ENCODE measurements around the gene LHFPL6. TPM values are rescaled to one million over a fixed set of nuclear protein-coding genes. Genes with fewer than 3 reads are reported as not detected.

Gene LHFPL6
- total RNA-seq, 4 donors from 2014 or later = 1.8 to 14.2 (median 9.0) TPM

GRCh38 chr13:39498471-39499114, 104.4 kb downstream of the LHFPL6 start:
- DNase-seq = no peak
- Histone ChIP-seq H3K27me3 (no peaks in the 10 kb centered on the region), H3K9me3 (no peaks in the 10 kb centered on the region), H3K4me3 (no peak overlapping the region), H3K36me3 (no peaks in the 10 kb centered on the region), H3K4me1 (no peaks in the 10 kb centered on the region), H3K27ac (no peak overlapping the region)
- TF ChIP-seq POLR2A (IDR thresholded peaks at IDR 0.05) (no peak), CTCF (IDR thresholded peaks at IDR 0.05) (no peak)

GRCh38 chr13:39496506-39496905, 106.5 kb downstream of the LHFPL6 start:
- Histone ChIP-seq H3K27me3 (no peaks in the 10 kb centered on the region), H3K4me1 (no peaks in the 10 kb centered on the region), H3K9me3 (no peaks in the 10 kb centered on the region), H3K36me3 (no peaks in the 10 kb centered on the region), H3K4me3 (no peak overlapping the region), H3K27ac (no peak overlapping the region)
- no peak for TF ChIP-seq POLR2A (IDR thresholded peaks at IDR 0.05)
- TF ChIP-seq CTCF (IDR thresholded peaks at IDR 0.05) = no peak
- DNase-seq = no peak

GRCh38 chr13:39494633-39495032, 108.4 kb downstream of the LHFPL6 start:
- DNase-seq = no peak
- Histone ChIP-seq H3K27ac (no peak overlapping the region), H3K4me3 (no peak overlapping the region), H3K4me1 (no peaks in the 10 kb centered on the region), H3K9me3 (no peaks in the 10 kb centered on the region), H3K27me3 (no peaks in the 10 kb centered on the region), H3K36me3 (no peaks in the 10 kb centered on the region)
- TF ChIP-seq POLR2A (IDR thresholded peaks at IDR 0.05) = no peak
- TF ChIP-seq CTCF (IDR thresholded peaks at IDR 0.05) = no peak

- H3K4me1 ChIP-seq = no peaks in the 10 kb centered on the region
- H3K36me3 ChIP-seq = no peaks in the 10 kb centered on the region
- no peak overlapping the region for H3K27ac ChIP-seq
- no peaks in the 10 kb centered on the region for H3K27me3 ChIP-seq
- no peak for TF ChIP-seq POLR2A (IDR thresholded peaks at IDR 0.05)
- no peak for TF ChIP-seq CTCF (IDR thresholded peaks at IDR 0.05)
- H3K9me3 ChIP-seq = no peaks in the 10 kb centered on the region
- H3K4me3 ChIP-seq = no peak overlapping the region
- DNase-seq = no peak
Observed at GRCh38 chr13:39494006-39494405, 109.0 kb downstream of the LHFPL6 start.

DNA sequence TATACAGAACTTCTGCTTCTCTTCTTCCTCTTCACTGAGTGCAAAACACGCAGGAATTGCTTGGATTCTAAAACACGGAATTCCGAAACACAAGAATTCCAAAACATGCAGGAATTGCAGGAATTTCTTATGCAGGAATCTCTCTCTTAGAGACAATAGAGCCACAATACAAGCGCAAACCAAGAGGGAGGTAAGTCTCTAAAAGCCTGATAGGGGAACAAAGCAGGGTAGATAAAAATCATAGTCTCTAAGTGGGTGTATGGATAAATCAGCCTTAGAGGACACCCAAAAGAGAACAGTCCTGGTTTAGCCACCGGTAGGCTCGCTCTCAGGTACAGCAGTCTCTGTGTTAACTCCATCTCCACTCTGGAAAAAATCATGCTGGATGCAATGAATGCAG, 112.9 kb downstream of the LHFPL6 start:
- no peaks in the 10 kb centered on the region for H3K27me3 ChIP-seq
- no peak for TF ChIP-seq CTCF (IDR thresholded peaks at IDR 0.05)
- TF ChIP-seq POLR2A (IDR thresholded peaks at IDR 0.05) = no peak
- H3K27ac ChIP-seq = no peak overlapping the region
- H3K4me1 ChIP-seq = no peaks in the 10 kb centered on the region
- H3K9me3 ChIP-seq = no peaks in the 10 kb centered on the region
- no peaks in the 10 kb centered on the region for H3K36me3 ChIP-seq
- H3K4me3 ChIP-seq = no peak overlapping the region
- no peak for DNase-seq

DNA sequence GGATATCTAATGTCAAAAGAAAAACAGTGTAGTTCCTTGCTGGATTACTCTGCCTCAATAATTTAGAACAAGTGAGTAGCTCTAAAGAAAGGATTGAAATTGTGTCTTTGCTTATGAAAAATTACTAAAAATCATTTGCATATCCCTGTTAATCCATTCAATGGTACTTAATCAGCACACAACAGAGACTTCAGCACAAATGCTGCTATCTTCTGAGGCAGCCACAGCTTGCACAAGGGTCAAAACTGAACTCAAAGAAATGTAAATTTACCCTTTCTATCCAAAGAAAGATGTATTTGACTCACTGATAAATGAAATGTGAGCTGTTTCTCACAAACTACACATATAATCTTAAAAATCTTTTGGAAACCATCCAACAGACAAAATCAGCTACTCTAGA, 116.2 kb downstream of the LHFPL6 start:
- Histone ChIP-seq H3K4me3 (no peak overlapping the region), H3K27ac (no peak overlapping the region), H3K36me3 (no peaks in the 10 kb centered on the region), H3K27me3 (no peaks in the 10 kb centered on the region), H3K4me1 (no peaks in the 10 kb centered on the region), H3K9me3 (no peaks in the 10 kb centered on the region)
- DNase-seq = no peak
- no peak for TF ChIP-seq CTCF (IDR thresholded peaks at IDR 0.05)
- TF ChIP-seq POLR2A (IDR thresholded peaks at IDR 0.05) = no peak

Measured in Peyer's patch (tissue), 4 donors.